IPS DF 6.9 (cell line): ENCODE data around the gene AGBL4.

Experiments used
- DNase-seq: peaks from one replicate; pipeline ENCODE4 v3.0.0-alpha.2; 2013; ENCODE audit warnings: low read depth, low spot score
- H3K27ac ChIP-seq: one replicate; pipeline ENCODE4 v1.5.1; 2013; ENCODE audit warnings: low read length, control low read depth
- H3K27me3 ChIP-seq: 2 replicates; pipeline ENCODE4 v1.6.1; 2013; ENCODE audit warnings: mild to moderate bottlenecking, low read length; ENCODE audit not compliant: control insufficient read depth, insufficient read depth
- H3K36me3 ChIP-seq: 2 replicates; pipeline ENCODE4 v1.6.1; 2013; ENCODE audit warnings: low read length; ENCODE audit not compliant: control insufficient read depth, insufficient read depth
- H3K4me1 ChIP-seq: 2 replicates; pipeline ENCODE4 v1.6.1; 2013; ENCODE audit warnings: low read length; ENCODE audit not compliant: control insufficient read depth, insufficient read depth
- H3K4me3 ChIP-seq: 2 replicates; pipeline ENCODE4 v1.5.1; 2013; ENCODE audit warnings: mild to moderate bottlenecking, low read length
- H3K9me3 ChIP-seq: 2 replicates; pipeline ENCODE4 v1.6.1; 2013; ENCODE audit warnings: low read length, inconsistent platforms; ENCODE audit not compliant: control insufficient read depth, insufficient read depth
- WGBS: extraction: QIAGEN DNeasy Blood & Tissue Kit; methylation state at CpG from one replicate; pipeline ENCODE4 v1.1.7; 2013; ENCODE audit warnings: mixed read lengths, missing lambda C conversion rate; ENCODE audit not compliant: insufficient read length, insufficient coverage; 5-methylcytosine and 5-hydroxymethylcytosine counted together

Gene AGBL4

GRCh38 chr1:49060766-49061165 is 963.0 kb downstream of the AGBL4 start:
- H3K27me3 ChIP-seq, result no peaks in the 10 kb centered on the region
- no CpG with 5 or more reads among the region's 1 CpG for WGBS

DNA sequence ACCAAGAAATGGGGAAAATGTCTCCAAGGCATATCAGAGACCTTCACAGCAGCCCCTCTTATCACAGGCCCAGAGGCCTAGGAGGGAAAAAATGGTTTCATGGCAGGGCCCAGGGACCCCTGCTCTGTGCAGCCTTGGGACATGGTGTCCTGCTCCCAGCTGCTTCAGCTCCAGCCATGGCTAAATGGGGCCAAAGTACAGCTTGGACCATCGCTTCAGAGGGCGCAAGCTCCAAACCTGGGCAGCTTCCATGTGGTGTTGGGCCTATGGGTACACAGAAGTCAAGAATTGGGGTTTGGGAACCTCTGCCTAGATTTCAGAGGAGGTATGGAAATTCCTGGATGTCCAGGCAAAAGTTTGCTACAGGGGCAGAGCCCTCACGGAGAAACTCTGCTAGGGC is 964.7 kb downstream of the AGBL4 start:
- peaks cover 16% of the 10 kb centered on the region for H3K9me3 ChIP-seq
- H3K36me3 ChIP-seq, result no peaks in the 10 kb centered on the region
- H3K27me3 ChIP-seq, result no peaks in the 10 kb centered on the region
- H3K4me1 ChIP-seq, result no peaks in the 10 kb centered on the region
- WGBS, result no CpG with 5 or more reads among the region's 3 CpGs
- no peak overlapping the region for H3K27ac ChIP-seq
- no peak overlapping the region for H3K4me3 ChIP-seq
- DNase-seq, result no peak

More at GRCh38 chr1:49060766-49061165, 963.0 kb downstream of the AGBL4 start:
- no peak for DNase-seq
- Histone ChIP-seq H3K9me3 (peaks cover 17% of the 10 kb centered on the region), H3K36me3 (no peaks in the 10 kb centered on the region), H3K27ac (no peak overlapping the region), H3K4me3 (no peak overlapping the region), H3K4me1 (no peaks in the 10 kb centered on the region)

DNA sequence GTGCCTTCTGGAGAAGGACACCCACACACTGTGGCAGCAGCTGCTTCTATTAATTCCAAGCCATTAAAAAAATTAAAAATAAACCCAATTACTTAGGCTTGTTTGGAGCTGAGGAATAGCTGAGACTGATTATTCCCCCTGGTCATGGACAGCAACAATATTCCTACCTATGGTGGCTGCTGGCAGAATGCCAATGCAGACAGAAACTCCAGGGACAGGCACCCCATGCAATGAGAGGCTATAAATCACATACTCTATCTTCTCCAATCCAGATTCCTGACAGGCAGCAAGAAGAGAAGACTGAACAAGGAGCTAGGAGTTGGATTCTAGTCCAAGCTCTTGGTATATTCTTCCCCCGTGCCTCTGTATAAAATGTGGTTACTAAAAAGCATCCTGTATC is 971.7 kb downstream of the AGBL4 start:
- H3K27ac ChIP-seq, result no peak overlapping the region
- H3K27me3 ChIP-seq, result no peaks in the 10 kb centered on the region
- no peaks in the 10 kb centered on the region for H3K4me1 ChIP-seq
- DNase-seq, result no peak
- H3K4me3 ChIP-seq, result no peak overlapping the region
- no peaks in the 10 kb centered on the region for H3K36me3 ChIP-seq
- WGBS, result no CpG with 5 or more reads among the region's 1 CpG
- H3K9me3 ChIP-seq, result peaks cover 2% of the 10 kb centered on the region; the same call in 1 of the 2 replicates

DNA sequence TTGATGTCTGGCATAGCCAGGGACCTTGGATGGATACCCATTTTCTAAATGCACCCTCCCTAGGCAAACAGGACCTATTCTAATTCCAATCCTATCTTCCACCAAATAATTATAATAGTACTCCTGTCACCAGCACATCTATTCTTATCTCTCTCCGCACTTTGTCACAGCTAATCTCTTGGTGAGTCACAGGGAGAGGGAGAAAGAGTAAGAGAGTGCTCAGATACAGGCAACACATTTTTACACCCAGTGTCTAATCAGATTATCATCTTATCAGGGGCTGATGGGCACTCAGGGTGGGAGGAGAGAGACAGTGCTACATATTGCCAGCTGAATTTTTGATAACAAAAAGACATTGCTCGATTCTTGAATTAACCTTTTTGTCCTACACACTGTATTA is 972.1 kb downstream of the AGBL4 start:
- Histone ChIP-seq H3K9me3 (peaks cover under 1% of the 10 kb centered on the region; the same call in 1 of the 2 replicates), H3K4me3 (no peak overlapping the region), H3K27me3 (no peaks in the 10 kb centered on the region), H3K27ac (no peak overlapping the region), H3K4me1 (no peaks in the 10 kb centered on the region), H3K36me3 (no peaks in the 10 kb centered on the region)
- 100% methylated on average over 1 of the region's 2 CpGs for WGBS
- no peak for DNase-seq

DNA sequence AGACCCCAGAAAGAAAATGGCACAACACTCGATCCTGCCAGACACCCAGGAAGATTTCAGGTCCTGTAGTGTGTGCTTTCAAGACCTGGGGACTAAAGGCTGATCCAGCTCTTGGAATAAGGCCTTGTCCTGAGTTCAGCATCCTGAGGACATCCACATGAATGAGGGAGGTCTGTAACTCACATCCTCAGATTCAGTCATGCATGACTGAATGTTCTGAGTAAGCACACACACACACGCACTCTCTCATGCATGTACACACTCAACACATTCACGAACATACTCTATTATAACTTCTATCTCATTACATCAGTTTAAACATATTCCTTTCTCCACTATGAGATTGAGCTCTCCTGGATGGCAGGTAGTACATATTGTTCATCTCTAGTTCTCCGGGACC is 973.7 kb downstream of the AGBL4 start:
- Histone ChIP-seq H3K4me3 (no peak overlapping the region), H3K9me3 (peaks cover 2% of the 10 kb centered on the region; the same call in 1 of the 2 replicates), H3K27me3 (no peaks in the 10 kb centered on the region), H3K36me3 (no peaks in the 10 kb centered on the region), H3K4me1 (no peaks in the 10 kb centered on the region), H3K27ac (no peak overlapping the region)
- 100% methylated on average over 2 of the region's 4 CpGs for WGBS
- DNase-seq, result no peak

DNA sequence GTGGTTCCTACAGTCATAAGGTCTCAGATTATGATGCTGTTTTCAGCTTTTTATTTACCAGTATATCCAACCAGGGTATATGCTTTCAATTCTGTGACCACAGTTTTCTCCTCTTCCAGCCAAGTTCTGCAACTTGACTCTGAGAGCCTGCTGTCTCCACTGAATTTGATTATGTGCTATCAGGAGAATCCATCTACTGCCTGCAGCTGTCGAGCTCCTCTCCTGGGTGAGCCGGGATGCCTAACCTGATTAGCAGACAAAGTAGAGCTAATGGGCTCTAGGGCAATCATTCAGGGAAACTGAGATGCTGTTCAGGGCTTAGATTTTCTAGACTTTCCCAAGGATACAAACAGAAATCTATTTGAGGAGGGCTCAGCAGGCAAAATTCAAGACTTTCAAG is 975.6 kb downstream of the AGBL4 start:
- Histone ChIP-seq H3K27me3 (no peaks in the 10 kb centered on the region), H3K27ac (no peak overlapping the region), H3K4me3 (no peak overlapping the region), H3K9me3 (peaks cover 4% of the 10 kb centered on the region; the same call in 1 of the 2 replicates), H3K4me1 (no peaks in the 10 kb centered on the region), H3K36me3 (no peaks in the 10 kb centered on the region)
- no peak for DNase-seq
- no CpG with 5 or more reads among the region's 2 CpGs for WGBS

DNA sequence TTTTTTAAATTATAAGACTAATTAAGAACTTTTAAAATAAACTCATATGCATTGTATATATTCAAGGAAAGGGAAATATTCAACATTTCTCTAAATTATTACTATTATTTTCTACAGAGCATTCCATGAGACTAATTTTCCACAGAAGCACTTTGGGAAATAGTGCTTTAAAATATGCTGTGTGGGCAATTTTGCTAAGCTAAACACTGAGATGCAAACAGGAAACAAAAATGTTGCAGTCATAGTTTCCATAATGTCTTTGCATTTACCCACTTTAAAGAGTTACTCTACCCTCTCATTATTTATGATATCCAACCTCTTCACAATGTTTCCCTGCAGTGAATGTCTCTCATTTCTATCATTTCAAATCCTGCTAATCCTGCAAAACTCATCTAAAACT is 977.4 kb downstream of the AGBL4 start:
- Histone ChIP-seq H3K27me3 (no peaks in the 10 kb centered on the region), H3K36me3 (no peaks in the 10 kb centered on the region), H3K4me1 (no peaks in the 10 kb centered on the region), H3K9me3 (peaks cover 4% of the 10 kb centered on the region; the same call in 1 of the 2 replicates), H3K27ac (no peak overlapping the region), H3K4me3 (no peak overlapping the region)
- DNase-seq, result no peak

DNA sequence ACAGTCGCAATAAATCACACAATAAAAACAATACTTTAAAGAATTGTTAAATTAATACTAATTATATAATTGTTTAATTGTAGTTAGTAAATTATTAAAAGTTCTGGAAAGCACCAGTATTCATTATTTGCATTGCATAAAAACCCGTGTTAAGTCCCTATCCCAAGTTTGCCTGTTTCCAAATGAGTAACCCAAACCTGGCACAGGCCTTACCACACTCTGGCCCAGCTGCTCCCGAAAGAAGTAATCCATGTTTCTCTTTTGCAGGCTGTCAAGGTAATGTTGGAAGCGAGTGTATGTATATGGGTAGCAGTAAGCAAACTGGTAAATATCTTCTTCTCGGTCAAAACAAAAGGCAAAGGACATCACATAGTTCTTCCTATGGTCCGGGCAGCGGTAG is 978.4 kb downstream of the AGBL4 start:
- no peak overlapping the region for H3K4me3 ChIP-seq
- no peaks in the 10 kb centered on the region for H3K36me3 ChIP-seq
- peaks cover 4% of the 10 kb centered on the region; the same call in 1 of the 2 replicates for H3K9me3 ChIP-seq
- no peak for DNase-seq
- no CpG with 5 or more reads among the region's 7 CpGs for WGBS
- H3K4me1 ChIP-seq, result no peaks in the 10 kb centered on the region
- H3K27ac ChIP-seq, result no peak overlapping the region
- no peaks in the 10 kb centered on the region for H3K27me3 ChIP-seq

GRCh38 chr1:49036700-49037099 is 987.1 kb downstream of the AGBL4 start:
- Histone ChIP-seq H3K9me3 (peaks cover 1% of the 10 kb centered on the region), H3K4me3 (no peak overlapping the region), H3K27ac (no peak overlapping the region), H3K27me3 (no peaks in the 10 kb centered on the region), H3K4me1 (no peaks in the 10 kb centered on the region), H3K36me3 (no peaks in the 10 kb centered on the region)
- no peak for DNase-seq
- WGBS, result no CpG with 5 or more reads among the region's 4 CpGs

GRCh38 chr1:49028396-49028795 is 995.4 kb downstream of the AGBL4 start:
- DNase-seq, result no peak
- H3K27me3 ChIP-seq, result no peaks in the 10 kb centered on the region
- no peaks in the 10 kb centered on the region for H3K4me1 ChIP-seq
- no peaks in the 10 kb centered on the region for H3K36me3 ChIP-seq
- no CpG with 5 or more reads among the region's 1 CpG for WGBS
- no peak overlapping the region for H3K4me3 ChIP-seq
- H3K27ac ChIP-seq, result no peak overlapping the region
- H3K9me3 ChIP-seq, result peaks cover 3% of the 10 kb centered on the region

DNA sequence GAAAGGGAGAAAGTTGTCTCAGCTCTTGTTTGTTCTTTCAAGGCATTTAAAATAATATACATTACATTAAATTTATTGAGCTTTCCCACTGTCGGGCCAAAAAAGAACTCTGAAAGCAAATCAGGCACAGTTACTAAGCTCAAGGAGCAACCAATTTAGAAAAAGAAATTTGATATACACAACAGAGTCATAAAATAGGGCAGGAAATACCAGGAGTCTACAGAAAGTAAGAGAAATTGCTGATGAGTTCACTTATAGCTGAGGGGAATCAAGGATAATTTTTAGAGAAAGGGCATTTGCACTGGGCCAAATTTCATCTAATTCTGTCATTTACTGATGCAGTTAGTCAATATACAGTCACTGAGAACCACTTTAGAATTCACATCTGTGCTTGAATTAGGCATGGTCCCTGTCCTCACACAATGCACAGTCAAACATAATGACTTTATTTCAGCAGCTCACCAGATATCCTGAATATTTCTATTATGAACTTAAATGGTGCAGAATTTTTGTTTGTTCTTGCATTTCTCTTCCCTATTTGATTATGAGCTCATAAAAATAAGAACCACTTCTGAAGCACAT is 997.4 kb downstream of the AGBL4 start:
- DNase-seq, result no peak

More for the DNA sequence above, 997.4 kb downstream of the AGBL4 start:
- H3K27me3 ChIP-seq, result no peaks in the 10 kb centered on the region
- H3K4me3 ChIP-seq, result no peak overlapping the region
- no peak overlapping the region for H3K27ac ChIP-seq
- no peaks in the 10 kb centered on the region for H3K4me1 ChIP-seq
- no peaks in the 10 kb centered on the region for H3K36me3 ChIP-seq
- peaks cover 3% of the 10 kb centered on the region for H3K9me3 ChIP-seq
- WGBS, result no CpG with 5 or more reads among the region's 1 CpG
